ENCODE results near the gene GTF3C5.
"Not testable (repeated sequence)": the region's sequence is repeated elsewhere in the genome, so short reads cannot be mapped to it uniquely, and the experiment has no call there.

GRCh38 chr9:133070985-133071384, 40.2 kb downstream of the GTF3C5 start:
- not testable (repeated sequence) for TF ChIP-seq CTCF (conservative IDR thresholded peaks at IDR 0.05 in 1 of 2, IDR thresholded peaks at IDR 0.05 in 1 of 2; ENCODE audit: low read depth in 1 of 2, low read length in 2 of 2); EZH2 (IDR thresholded peaks at IDR 0.05; ENCODE audit: low read length, missing control alignments)
